BLaER1 treated with 17β-estradiol and CSF1 and Interleukin-3, amounts not matched to agents 10 nM and 100 nM (cell line): ENCODE results near the gene CCDC136.
A peak's percentile ranks its signal among the peaks of the same experiment; 100 is the strongest.

ENCODE experiments used
- H3K27ac ChIP-seq, 11 experiments: shearing (Covaris generic); formaldehyde crosslinking; 2 replicates each; pipeline ENCODE4 v1.8.1; 2022
- H3K27me3 ChIP-seq, 11 experiments: shearing (Covaris generic); formaldehyde crosslinking; 2 replicates each; pipeline ENCODE4 v1.8.1; 2022
- H3K36me3 ChIP-seq, 11 experiments: shearing (Covaris generic); formaldehyde crosslinking; 2 replicates each; pipeline ENCODE4 v1.8.1; 2022
- H3K4me1 ChIP-seq, 10 experiments: shearing (Covaris generic); formaldehyde crosslinking; 2 replicates each; pipeline ENCODE4 v1.8.1; 2022
- H3K4me2 ChIP-seq, 11 experiments: shearing (Covaris generic); formaldehyde crosslinking; 2 replicates each; pipeline ENCODE4 v1.8.1; 2022
- H3K4me3 ChIP-seq, 10 experiments: shearing (Covaris generic); formaldehyde crosslinking; 2 replicates each; pipeline ENCODE4 v1.8.1; 2022
- H3K9ac ChIP-seq, 11 experiments: shearing (Covaris generic); formaldehyde crosslinking; 2 replicates each; pipeline ENCODE4 v1.8.1; 2022
- H3K9me3 ChIP-seq, 11 experiments: shearing (Covaris generic); formaldehyde crosslinking; replicated peaks in 1 of 11; 2 replicates each; pipeline ENCODE4 v1.8.1; 2022
- H4K20me1 ChIP-seq, 11 experiments: shearing (Covaris generic); formaldehyde crosslinking; 2 replicates each; pipeline ENCODE4 v1.8.1; 2022
- Cebpa-rat ChIP-seq, 11 experiments: shearing (Covaris generic); IDR thresholded peaks; 2 replicates each; pipeline ENCODE4 v1.8.1; 2022

The CCDC136 gene

GRCh38 chr7:128831178-128831993, 39.6 kb downstream of the CCDC136 start:
- Histone ChIP-seq H3K4me1 (peaks cover 38 to 48% (median 41%) of the 10 kb centered on the region in 10 experiments), H3K4me3 (peak overlapping the region in 5 of 10 experiments; percentile 10 to 52 (median 38); a peak in 9 of 20 replicates), H3K27me3 (peaks cover 28 to 49% (median 37%) of the 10 kb centered on the region in 11 experiments), H3K27ac (peak overlapping the region in 4 of 11 experiments; percentile 2 to 34 (median 9); a peak in 2 of 22 replicates), H3K36me3 (no peaks in the 10 kb centered on the region), H4K20me1 (peaks cover 0 to 17% (median 0%) of the 10 kb centered on the region in 11 experiments; a peak in 4 of 22 replicates), H3K9me3 (no peaks in the 10 kb centered on the region), H3K4me2 (peak overlapping the region; percentile 80 to 94 (median 87)), H3K9ac (peak overlapping the region in 6 of 11 experiments; percentile 12 to 61 (median 39); a peak in 7 of 22 replicates)
- TF ChIP-seq Cebpa-rat (IDR thresholded peaks at IDR 0.05): no peak

GRCh38 chr7:128831994-128832879, 40.5 kb downstream of the CCDC136 start:
- H3K4me3 ChIP-seq: peak overlapping the region in 7 of 10 experiments; percentile 0 to 52 (median 26); a peak in 6 of 20 replicates
- H3K9ac ChIP-seq: peak overlapping the region in 6 of 11 experiments; percentile 1 to 61 (median 28); a peak in 9 of 22 replicates
- peak overlapping the region in 5 of 11 experiments; percentile 1 to 58 (median 37); a peak in 7 of 22 replicates for H3K27ac ChIP-seq
- H3K27me3 ChIP-seq: peaks cover 28 to 49% (median 37%) of the 10 kb centered on the region in 11 experiments
- TF ChIP-seq Cebpa-rat (IDR thresholded peaks at IDR 0.05): no peak
- peak overlapping the region; percentile 80 to 94 (median 87) for H3K4me2 ChIP-seq
- no peaks in the 10 kb centered on the region for H3K36me3 ChIP-seq
- peaks cover 0 to 17% (median 0%) of the 10 kb centered on the region in 11 experiments; a peak in 4 of 22 replicates for H4K20me1 ChIP-seq
- no peaks in the 10 kb centered on the region for H3K9me3 ChIP-seq
- H3K4me1 ChIP-seq: peaks cover 38 to 48% (median 41%) of the 10 kb centered on the region in 10 experiments

GRCh38 chr7:128832880-128833147, 41.0 kb downstream of the CCDC136 start:
- Histone ChIP-seq H3K9ac (peak overlapping the region in 4 of 11 experiments; percentile 14 to 61 (median 40); a peak in 4 of 22 replicates), H3K36me3 (no peaks in the 10 kb centered on the region), H3K4me3 (no peak overlapping the region), H3K27me3 (peaks cover 28 to 49% (median 37%) of the 10 kb centered on the region in 11 experiments), H3K4me2 (peak overlapping the region; percentile 80 to 94 (median 87)), H3K27ac (peak overlapping the region in 4 of 11 experiments; percentile 22 to 58 (median 37); a peak in 4 of 22 replicates), H4K20me1 (peaks cover 0 to 17% (median 0%) of the 10 kb centered on the region in 11 experiments; a peak in 4 of 22 replicates), H3K4me1 (peaks cover 38 to 48% (median 41%) of the 10 kb centered on the region in 10 experiments), H3K9me3 (no peaks in the 10 kb centered on the region)
- no peak for TF ChIP-seq Cebpa-rat (IDR thresholded peaks at IDR 0.05)

- peak overlapping the region; percentile 80 to 94 (median 87) for H3K4me2 ChIP-seq
- H3K9me3 ChIP-seq: no peaks in the 10 kb centered on the region
- TF ChIP-seq Cebpa-rat (IDR thresholded peaks at IDR 0.05): no peak
- H3K36me3 ChIP-seq: no peaks in the 10 kb centered on the region
- peaks cover 0 to 17% (median 0%) of the 10 kb centered on the region in 11 experiments; a peak in 4 of 22 replicates for H4K20me1 ChIP-seq
- H3K27ac ChIP-seq: no peak overlapping the region
- peaks cover 28 to 45% (median 33%) of the 10 kb centered on the region in 11 experiments for H3K27me3 ChIP-seq
- no peak overlapping the region for H3K9ac ChIP-seq
- H3K4me1 ChIP-seq: peaks cover 38 to 48% (median 41%) of the 10 kb centered on the region in 10 experiments
- no peak overlapping the region for H3K4me3 ChIP-seq
These were observed 41.6 kb downstream of the CCDC136 start for GRCh38 chr7:128833148-128833945.

- H3K9me3 ChIP-seq: no peaks in the 10 kb centered on the region
- peaks cover 26 to 39% (median 28%) of the 10 kb centered on the region in 11 experiments for H3K27me3 ChIP-seq
- H3K4me3 ChIP-seq: no peak overlapping the region
- H3K27ac ChIP-seq: no peak overlapping the region
- H3K36me3 ChIP-seq: no peaks in the 10 kb centered on the region
- no peak overlapping the region for H3K9ac ChIP-seq
- H4K20me1 ChIP-seq: peaks cover 0 to 17% (median 0%) of the 10 kb centered on the region in 11 experiments; a peak in 4 of 22 replicates
- peaks cover 38 to 48% (median 41%) of the 10 kb centered on the region in 10 experiments for H3K4me1 ChIP-seq
- H3K4me2 ChIP-seq: 0 out of 22 replicates have a peak overlapping the region, but pooled peaks of 1 of the 11 experiments have one; percentile 94
- no peak for TF ChIP-seq Cebpa-rat (IDR thresholded peaks at IDR 0.05)
These were observed 42.2 kb downstream of the CCDC136 start for GRCh38 chr7:128833946-128834325.

- no peak for TF ChIP-seq Cebpa-rat (IDR thresholded peaks at IDR 0.05)
- Histone ChIP-seq H3K4me1 (peaks cover 31 to 37% (median 33%) of the 10 kb centered on the region in 10 experiments), H4K20me1 (peaks cover 0 to 17% (median 0%) of the 10 kb centered on the region in 11 experiments; a peak in 3 of 22 replicates), H3K9me3 (no peaks in the 10 kb centered on the region), H3K27me3 (peaks cover 13 to 26% (median 14%) of the 10 kb centered on the region in 11 experiments), H3K4me3 (no peak overlapping the region), H3K9ac (no peak overlapping the region), H3K36me3 (no peaks in the 10 kb centered on the region), H3K4me2 (no peak overlapping the region), H3K27ac (no peak overlapping the region)
These were observed 43.5 kb downstream of the CCDC136 start for GRCh38 chr7:128835231-128835751.

- H3K27me3 ChIP-seq: peaks cover 5 to 18% (median 7%) of the 10 kb centered on the region in 11 experiments
- H4K20me1 ChIP-seq: peaks cover 0 to 10% (median 0%) of the 10 kb centered on the region in 11 experiments; a peak in 1 of 22 replicates
- H3K27ac ChIP-seq: no peak overlapping the region
- H3K4me2 ChIP-seq: no peak overlapping the region
- no peak for TF ChIP-seq Cebpa-rat (IDR thresholded peaks at IDR 0.05)
- H3K9me3 ChIP-seq: no peaks in the 10 kb centered on the region
- H3K36me3 ChIP-seq: no peaks in the 10 kb centered on the region
- H3K9ac ChIP-seq: no peak overlapping the region
- H3K4me1 ChIP-seq: peaks cover 24 to 30% (median 26%) of the 10 kb centered on the region in 10 experiments
- no peak overlapping the region for H3K4me3 ChIP-seq
These were observed 44.2 kb downstream of the CCDC136 start for GRCh38 chr7:128835790-128836641.
